HCEC 1CT (cell line): ENCODE measurements around the gene PAPOLG.

ENCODE experiments used
- DNase-seq: peaks from one replicate; pipeline ENCODE4 v3.0.0-alpha.2; 2017

Gene PAPOLG

DNA sequence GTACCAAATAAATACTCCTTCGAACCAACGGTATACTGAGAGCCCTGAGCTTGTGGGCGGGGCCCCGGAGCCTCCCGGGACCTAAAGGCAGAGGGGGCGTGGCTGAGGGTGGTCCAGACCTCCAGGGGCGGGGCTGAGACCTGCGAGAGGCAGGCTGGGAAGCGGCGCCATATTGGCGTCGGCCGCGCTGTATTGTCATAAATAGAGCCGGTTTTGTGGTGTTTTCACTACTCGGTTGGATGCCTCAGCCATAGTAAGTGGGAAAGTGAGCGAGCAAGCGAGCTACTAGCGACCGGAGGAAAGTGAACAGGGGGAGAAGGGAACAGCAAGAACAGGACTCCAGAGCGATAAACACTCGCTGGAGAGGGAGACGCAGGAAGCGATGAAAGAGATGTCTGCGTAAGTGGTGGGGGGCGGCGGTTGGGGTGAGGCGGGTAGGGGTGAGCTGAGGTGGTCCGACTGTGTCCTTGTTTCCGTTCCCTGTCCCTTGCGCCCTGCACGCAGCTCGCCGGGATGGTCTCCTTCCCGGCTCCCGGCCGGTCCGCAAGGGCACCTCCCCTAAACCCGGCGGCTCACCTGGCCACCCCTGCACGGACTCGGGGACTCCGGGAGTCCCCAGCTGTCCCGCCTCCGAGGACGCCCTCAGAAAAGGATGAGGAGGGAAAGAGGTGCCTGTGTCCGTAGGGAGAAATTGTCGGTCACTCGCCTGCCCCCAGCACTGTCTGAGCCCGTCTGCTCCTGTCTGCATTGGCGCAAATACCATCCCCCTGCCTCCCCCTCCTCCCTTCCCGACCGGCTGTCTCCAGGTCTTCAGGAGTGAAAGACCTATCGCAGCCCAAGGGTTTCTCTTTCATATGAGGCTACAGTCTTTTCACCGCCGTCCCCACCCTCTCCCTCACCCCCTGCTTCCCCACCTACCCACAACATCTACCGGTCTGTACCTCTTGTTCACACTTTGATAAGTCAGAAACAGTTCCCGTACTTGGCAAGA is at the start of gene PAPOLG:
PAPOLG (plus strand) TSS at position 172 of the 991 bp plus-strand sequence; CDS start at position 383, 211 bp downstream.
- DNase-seq: peak; percentile 91

- DNase-seq: peak; percentile 21
These were observed 48.2 kb upstream of the PAPOLG start for GRCh38 chr2:60707750-60708371.

GRCh38 chr2:60708630-60709320 is 47.3 kb upstream of the PAPOLG start:
- no peak for DNase-seq

DNA sequence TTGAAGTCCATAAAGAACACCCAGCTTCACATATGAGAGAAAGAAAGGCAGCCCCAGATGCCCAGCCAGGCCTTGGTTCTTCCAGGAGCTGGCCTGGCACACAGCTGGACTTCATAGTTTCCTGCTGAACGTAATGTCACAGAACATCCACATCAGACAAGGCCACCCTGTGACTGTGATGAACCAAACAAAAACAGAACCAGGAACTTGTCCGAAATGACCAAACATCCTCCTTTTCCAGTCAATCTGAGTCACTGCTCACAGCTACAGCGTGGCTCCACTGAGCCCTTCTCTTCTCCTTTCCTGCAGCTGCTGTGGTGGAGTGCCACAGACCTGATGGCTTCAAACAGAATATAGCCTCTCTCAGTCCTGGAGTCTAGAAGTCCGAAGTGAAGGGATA is 45.4 kb upstream of the PAPOLG start:
- no peak for DNase-seq

- no peak for DNase-seq
These were observed 40.5 kb upstream of the PAPOLG start for GRCh38 chr2:60715561-60715960.

GRCh38 chr2:60717691-60718090 is 38.4 kb upstream of the PAPOLG start:
- DNase-seq: no peak

DNA sequence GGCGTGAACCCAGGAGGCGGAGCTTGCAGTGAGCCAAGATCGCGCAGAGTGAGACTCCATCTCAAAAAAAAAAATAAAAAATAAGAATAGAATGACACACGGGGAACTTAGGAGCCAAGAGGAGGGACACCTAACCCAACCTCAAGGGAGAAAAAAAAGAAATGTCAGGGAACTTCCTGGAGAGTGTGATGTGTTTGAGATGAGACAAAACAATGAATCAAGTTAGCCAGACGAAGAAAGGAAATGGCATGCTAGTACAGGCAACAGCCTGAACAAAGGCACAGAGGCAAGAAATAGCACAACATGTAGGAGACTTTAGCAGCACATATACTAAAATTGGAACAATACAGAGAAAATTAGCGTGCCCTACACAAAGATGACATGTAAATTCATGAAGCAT is 36.7 kb upstream of the PAPOLG start:
- DNase-seq: no peak

- DNase-seq: no peak
These were observed 30.6 kb upstream of the PAPOLG start for GRCh38 chr2:60725466-60725865.

GRCh38 chr2:60728855-60729254 is 27.2 kb upstream of the PAPOLG start:
- no peak for DNase-seq

- DNase-seq: no peak
These were observed 20.4 kb upstream of the PAPOLG start for GRCh38 chr2:60735496-60736250.

- DNase-seq: no peak
These were observed 17.4 kb upstream of the PAPOLG start for GRCh38 chr2:60738679-60739078.

DNA sequence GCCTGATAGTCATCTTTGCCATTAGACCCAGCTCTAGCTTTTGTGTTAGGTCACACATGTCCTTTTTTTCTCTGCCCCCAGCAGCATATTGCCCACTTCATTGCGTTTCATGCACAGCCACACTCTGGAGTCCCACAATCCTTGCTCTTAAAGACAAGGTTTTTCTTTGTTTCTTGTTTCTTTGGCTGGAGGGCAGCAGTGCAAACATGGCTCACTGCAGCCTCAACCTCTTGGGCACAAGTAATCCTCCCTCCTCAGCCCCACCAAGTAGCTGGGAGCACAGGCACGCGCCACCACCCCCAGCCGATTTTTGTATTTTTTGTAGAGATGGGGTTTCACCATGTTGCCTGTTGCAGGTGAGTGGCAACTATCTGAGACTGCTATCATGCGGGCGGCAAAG is 16.9 kb upstream of the PAPOLG start:
- DNase-seq: no peak

DNA sequence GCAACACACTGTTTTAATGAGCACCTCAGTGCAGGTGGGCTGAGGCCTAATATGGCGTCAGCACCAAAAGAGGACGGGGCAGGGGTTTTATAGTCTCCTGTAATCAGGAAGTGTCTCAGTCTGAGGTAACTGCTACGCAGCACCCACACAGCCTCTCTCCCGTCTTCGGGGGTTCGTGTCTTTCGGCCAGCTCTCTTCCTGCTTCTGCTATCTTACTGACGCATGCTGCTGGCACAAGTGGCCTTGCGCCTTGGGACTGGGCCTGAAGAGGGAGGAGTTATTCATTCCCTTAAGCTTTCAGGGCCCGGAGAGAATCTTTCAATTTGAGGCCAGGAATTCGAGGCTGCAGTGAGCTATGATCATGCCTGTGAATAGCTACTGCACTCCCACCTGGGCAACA is 14.5 kb upstream of the PAPOLG start:
- no peak for DNase-seq

GRCh38 chr2:60742419-60742818 is 13.6 kb upstream of the PAPOLG start:
- DNase-seq: no peak

- no peak for DNase-seq
These were observed 10.7 kb upstream of the PAPOLG start for GRCh38 chr2:60745330-60745729.

GRCh38 chr2:60745761-60746160 is 10.3 kb upstream of the PAPOLG start:
- DNase-seq: no peak

DNA sequence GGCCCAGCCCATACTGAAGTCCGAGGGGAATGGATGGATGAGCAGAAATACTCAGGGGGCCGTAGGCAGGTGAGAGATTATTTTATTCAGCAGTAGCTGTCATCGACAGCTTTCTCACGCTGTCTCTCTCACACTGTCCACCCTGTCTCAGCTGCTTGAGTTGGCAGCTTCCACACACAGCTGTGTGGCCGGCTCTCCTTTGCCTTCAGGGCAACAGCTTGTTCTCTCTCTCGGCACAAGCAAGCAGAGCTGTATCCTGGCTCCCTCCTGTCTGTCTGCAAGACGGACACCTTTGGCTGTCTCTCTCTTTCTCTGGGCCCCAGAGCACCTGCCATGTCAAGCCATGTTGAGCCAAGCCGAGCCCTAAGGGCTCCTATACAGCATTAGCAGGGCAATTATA is 9.8 kb upstream of the PAPOLG start:
- DNase-seq: no peak

DNA sequence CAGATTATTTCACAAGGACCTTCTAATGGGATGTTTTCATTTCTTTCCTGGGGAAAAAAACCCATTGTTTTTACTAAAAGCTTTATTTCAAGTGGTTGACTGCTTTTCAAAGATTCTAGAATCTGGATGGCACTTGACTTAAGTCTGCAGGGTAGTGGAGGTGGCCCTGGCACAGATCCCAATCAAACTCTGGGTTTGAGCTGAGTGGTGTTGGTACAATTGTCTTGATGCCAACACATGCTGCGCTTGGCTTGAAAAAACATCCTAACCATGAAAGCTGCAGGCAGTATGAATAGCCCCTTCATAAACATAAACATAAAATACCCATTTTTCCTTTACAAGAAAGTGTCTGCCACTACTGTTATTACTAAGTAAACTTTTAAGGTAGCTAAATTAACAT is 3.6 kb downstream of the PAPOLG start:
- DNase-seq: no peak

DNA sequence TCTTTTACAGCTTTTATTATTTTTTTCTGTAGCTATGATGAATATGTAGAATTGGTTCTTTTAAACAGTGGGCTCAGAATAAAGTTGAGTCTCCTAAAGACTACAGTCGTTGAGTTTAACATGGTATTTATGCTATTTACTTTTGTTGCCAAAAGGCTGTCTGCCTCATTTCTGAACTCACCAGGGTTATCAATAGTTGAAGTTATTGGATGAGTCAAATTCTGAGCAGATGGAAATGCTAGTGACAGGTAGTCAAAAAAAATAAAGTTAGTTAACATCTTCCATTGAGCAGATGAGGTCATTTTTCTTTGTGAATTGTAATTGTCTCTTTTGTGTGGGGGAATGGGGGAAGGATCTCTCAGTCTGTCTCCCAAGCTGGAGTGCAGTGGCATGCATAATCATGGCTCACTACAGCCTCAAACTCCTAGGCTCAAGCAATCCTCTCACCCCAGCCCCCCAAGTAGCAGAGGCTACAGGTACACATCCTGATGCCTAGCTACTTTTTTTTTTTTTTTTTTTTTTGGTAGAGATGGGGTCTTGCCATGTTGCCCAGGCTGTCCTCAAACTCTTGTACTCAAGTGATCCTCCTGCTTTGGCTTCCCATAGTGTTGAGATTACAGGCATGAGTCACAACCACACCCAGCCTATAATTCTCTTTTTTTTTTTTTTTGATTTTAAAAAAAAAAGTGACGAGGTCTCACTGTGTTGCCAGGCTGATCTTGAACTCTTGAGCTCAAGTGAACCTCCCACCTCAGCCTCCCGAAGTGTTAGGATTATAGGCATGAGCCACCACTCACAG is 8.9 kb downstream of the PAPOLG start:
- peak; percentile 32 for DNase-seq

DNA sequence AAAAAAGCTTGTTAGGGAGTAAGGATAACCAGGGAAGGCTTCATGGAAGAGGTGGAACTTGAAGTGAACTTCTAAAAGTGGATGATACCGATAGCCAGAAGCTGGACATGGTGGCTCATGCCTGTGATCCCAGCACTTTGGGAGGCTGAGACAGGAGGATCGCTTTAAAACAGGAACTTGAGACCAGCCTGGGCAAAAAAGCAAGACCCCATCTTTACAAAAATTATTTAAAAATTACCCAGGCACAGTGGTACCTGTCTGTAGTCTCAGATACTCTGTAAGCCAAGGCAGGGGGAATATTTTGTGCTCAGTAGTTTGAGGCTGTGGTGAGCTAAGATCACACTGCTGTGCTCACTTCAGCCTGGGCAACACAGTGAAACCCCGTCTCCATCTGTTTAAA is 10.2 kb downstream of the PAPOLG start:
- no peak for DNase-seq

DNA sequence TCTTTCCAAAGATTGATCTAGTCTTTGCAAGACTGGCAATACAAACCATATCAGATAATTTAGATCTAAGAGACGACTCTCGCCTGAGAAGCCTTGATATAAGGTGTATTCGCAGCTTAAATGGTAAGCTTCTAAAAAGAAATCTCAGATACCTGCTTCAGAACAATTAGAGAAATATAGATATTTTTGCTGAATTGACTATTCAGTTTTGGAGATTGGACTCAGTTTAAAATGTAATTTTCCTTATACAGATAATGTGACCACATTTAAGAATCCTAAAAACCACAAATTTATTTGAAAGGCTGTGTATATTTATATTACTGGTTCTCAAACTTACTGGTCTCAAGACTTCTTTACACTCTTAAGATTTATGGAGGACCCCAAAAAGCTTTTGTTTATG is 15.4 kb downstream of the PAPOLG start:
- no peak for DNase-seq

DNA sequence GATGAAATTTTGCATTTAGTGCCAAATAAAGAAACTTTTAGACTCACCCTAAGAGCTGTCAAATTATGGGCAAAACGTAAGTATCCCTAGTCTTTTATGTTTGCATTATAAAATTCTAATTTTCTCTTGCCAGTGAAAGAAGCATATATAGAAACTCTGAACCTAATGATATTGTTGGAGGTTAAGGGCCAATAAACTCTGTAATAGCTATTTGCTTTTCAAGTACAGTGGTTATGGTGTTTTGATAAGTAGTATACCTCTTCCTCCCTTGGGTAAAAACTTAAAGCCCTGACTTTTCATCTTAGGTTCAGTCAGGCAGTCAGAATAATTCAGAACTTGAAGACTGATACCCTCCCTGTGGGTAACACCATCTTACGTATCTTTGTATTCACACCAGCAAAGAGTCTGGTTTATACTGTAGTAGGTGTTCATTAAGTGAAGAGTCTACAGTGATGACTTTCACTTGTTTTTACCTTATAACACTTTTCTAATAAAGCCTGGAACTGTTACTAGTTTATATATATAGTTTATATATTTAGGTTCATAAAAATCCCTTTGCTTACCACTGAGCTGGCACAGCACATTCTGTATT is 19.1 kb downstream of the PAPOLG start:
- no peak for DNase-seq
